Erythroblast (primary cell): ENCODE measurements around the gene AAR2.

Source experiments
- GATA1 ChIP-seq: IDR thresholded peaks from 2 replicates; pipeline ENCODE4 v1.6.1; 2011; ENCODE audit warnings: low read depth, mild to moderate bottlenecking, control low read depth, low read length, moderate library complexity
- POLR2A ChIP-seq: IDR thresholded peaks from 2 replicates; pipeline ENCODE4 v1.6.1; 2011; ENCODE audit warnings: mild to moderate bottlenecking, low read length

DNA sequence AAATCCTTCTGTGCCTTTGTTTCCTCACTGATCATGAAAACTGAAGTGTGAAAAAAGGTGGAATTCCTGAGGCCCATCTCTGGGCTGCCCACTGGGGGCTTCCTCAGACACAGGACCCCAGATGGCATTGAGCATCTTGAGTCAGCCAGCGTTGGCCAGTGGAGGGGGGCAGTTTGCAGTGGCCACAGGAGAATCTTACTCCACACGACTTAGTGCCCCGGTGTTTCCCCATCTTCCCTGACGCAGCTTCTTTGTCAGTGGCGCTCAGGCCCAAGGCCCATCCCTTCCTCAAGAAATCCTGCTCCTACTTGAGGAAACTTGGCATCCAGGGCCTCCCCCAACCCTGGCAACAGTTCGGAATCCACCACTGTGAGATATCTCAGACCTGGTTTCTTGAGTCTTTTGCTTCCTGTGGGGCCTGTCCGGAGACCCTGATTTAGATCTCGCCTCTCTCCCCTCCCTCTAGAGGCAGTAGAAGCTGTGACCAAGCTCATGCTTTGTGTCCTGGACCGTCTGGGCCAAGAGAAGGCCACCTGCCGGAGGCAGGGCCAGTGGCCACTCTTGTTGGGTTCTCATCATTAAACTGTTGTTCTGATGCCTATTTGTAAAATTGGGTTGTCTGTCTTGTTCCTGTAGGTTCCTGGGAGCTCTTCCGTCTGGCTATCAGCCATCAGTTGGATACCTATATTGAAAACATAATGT is 49.6 kb downstream of the AAR2 start:
- no peak for TF ChIP-seq POLR2A
- no peak for TF ChIP-seq GATA1
